ENCODE measurements around the gene FBXO41. TPM values are rescaled to one million over a fixed set of nuclear protein-coding genes. Genes with fewer than 3 reads are reported as not detected.

FBXO41 gene
- total RNA-seq, 4 donors from 2014 or later = 0.13 to 0.82 (median 0.23) TPM; not detected in 1

- TF ChIP-seq POLR2A (IDR thresholded peaks at IDR 0.05) = no peak
- no peak for TF ChIP-seq CTCF (IDR thresholded peaks at IDR 0.05 in 4 of 5, conservative IDR thresholded peaks at IDR 0.05 in 1 of 5)
- no peaks in the 10 kb centered on the region for H3K9me3 ChIP-seq
- in situ Hi-C loops (cut with MboI; ENCODE audit: low sequenced_read_pairs in 4 of 4) (loop anchor here in 3 of 4 donors (25.0 kb wide), 3 partner anchors 149 to 1299 kb away; partner anchors contain the start of genes TPRKB (in 3 of the 3), ALMS1 (in 1 of the 3), AUP1 (in 1 of the 3) and DQX1 (in 1 of the 3)), intact Hi-C loops (cut with DNase I; ENCODE audit: low total_unique reads) (loop anchor here (10.0 kb wide), 1 partner anchor 1217 kb away; the partner anchor contains the start of genes INO80B and WBP1)
- H3K4me3 ChIP-seq = no peak overlapping the region
- ATAC-seq = no peak
- H3K4me1 ChIP-seq = peaks cover 21 to 48% of the 10 kb centered on the region in 2 donors
- H3K27me3 ChIP-seq = no peaks in the 10 kb centered on the region
- no peak for DNase-seq
- H3K36me3 ChIP-seq = peaks cover 0 to 34% of the 10 kb centered on the region in 2 donors
- peak overlapping the region in 2 of 4 donors; percentile 0 to 56 for H3K27ac ChIP-seq
Measured at GRCh38 chr2:73238149-73238548, 46.1 kb downstream of the FBXO41 start.

GRCh38 chr2:73237168-73237567 lies 47.1 kb downstream of the FBXO41 start:
- no peaks in the 10 kb centered on the region for H3K9me3 ChIP-seq
- ATAC-seq (no peak), DNase-seq (no peak)
- peaks cover 21 to 53% of the 10 kb centered on the region in 2 donors for H3K4me1 ChIP-seq
- intact Hi-C loops (cut with DNase I; ENCODE audit: low total_unique reads) (loop anchor here (10.0 kb wide), 1 partner anchor 1218 kb away; the partner anchor contains the start of genes INO80B and WBP1), in situ Hi-C loops (cut with MboI; ENCODE audit: low sequenced_read_pairs in 4 of 4) (loop anchor here in 3 of 4 donors (25.0 kb wide), 3 partner anchors 150 to 1300 kb away; partner anchors contain the start of genes TPRKB (in 3 of the 3), ALMS1 (in 1 of the 3), AUP1 (in 1 of the 3) and DQX1 (in 1 of the 3))
- H3K4me3 ChIP-seq = no peak overlapping the region
- TF ChIP-seq CTCF (IDR thresholded peaks at IDR 0.05 in 4 of 5, conservative IDR thresholded peaks at IDR 0.05 in 1 of 5) = no peak
- no peak for TF ChIP-seq POLR2A (IDR thresholded peaks at IDR 0.05)
- H3K36me3 ChIP-seq = peaks cover 0 to 25% of the 10 kb centered on the region in 2 donors
- no peaks in the 10 kb centered on the region for H3K27me3 ChIP-seq
- H3K27ac ChIP-seq = peak overlapping the region in 1 of 4 donors; percentile 56

GRCh38 chr2:73235315-73236028 lies 48.8 kb downstream of the FBXO41 start:
- intact Hi-C loops (cut with DNase I; ENCODE audit: low total_unique reads) (loop anchor here (2.0 to 10.0 kb wide), 2 partner anchors 149 to 1219 kb away; partner anchors contain the start of genes ALMS1, INO80B and WBP1), in situ Hi-C loops (cut with MboI; ENCODE audit: low sequenced_read_pairs in 4 of 4) (loop anchor here in 3 of 4 donors (25.0 kb wide), 3 partner anchors 152 to 1302 kb away; partner anchors contain the start of genes TPRKB (in 3 of the 3), ALMS1 (in 1 of the 3), AUP1 (in 1 of the 3) and DQX1 (in 1 of the 3))
- H3K4me1 ChIP-seq = peaks cover 21 to 53% of the 10 kb centered on the region in 2 donors
- H3K27me3 ChIP-seq = no peaks in the 10 kb centered on the region
- peak overlapping the region; percentile 67 to 100 (median 95) for H3K4me3 ChIP-seq
- H3K9me3 ChIP-seq = no peaks in the 10 kb centered on the region
- ATAC-seq (no peak), DNase-seq (no peak)
- peaks cover 0 to 9% of the 10 kb centered on the region in 2 donors for H3K36me3 ChIP-seq
- TF ChIP-seq POLR2A (IDR thresholded peaks at IDR 0.05) (no peak), CTCF (IDR thresholded peaks at IDR 0.05 in 4 of 5, conservative IDR thresholded peaks at IDR 0.05 in 1 of 5) (no peak)
- H3K27ac ChIP-seq = peak overlapping the region in 3 of 4 donors; percentile 90 to 100 (median 96)

- intact Hi-C loops (cut with DNase I; ENCODE audit: low total_unique reads) = loop anchor here (1.0 to 10.0 kb wide), 6 partner anchors 20 to 1221 kb away; partner anchors contain the start of genes ALMS1, INO80B, RAB11FIP5 and SFXN5
- in situ Hi-C loops (cut with MboI; ENCODE audit: low sequenced_read_pairs in 4 of 4) = loop anchor here in 3 of 4 donors (25.0 kb wide), 3 partner anchors 153 to 1303 kb away; partner anchors contain the start of genes TPRKB (in 3 of the 3), ALMS1 (in 1 of the 3), AUP1 (in 1 of the 3) and DQX1 (in 1 of the 3)
Measured at GRCh38 chr2:73233932-73234832, 50.1 kb downstream of the FBXO41 start, which contains the start of gene CCT7. Gene CCT7, plus strand, starts transcription at chr2:73234308. Its CDS starts 71 bp downstream, at chr2:73234379.

More at GRCh38 chr2:73233932-73234832, 50.1 kb downstream of the FBXO41 start, which contains the start of gene CCT7:
- H3K4me3 ChIP-seq = peak within 1 kb of the TSS; percentile 67 to 100 (median 95)
- H3K9me3 ChIP-seq = no peaks in the 10 kb centered on the region
- peak; percentile 81 to 88 for DNase-seq
- H3K36me3 ChIP-seq = peaks cover 0 to 11% of the 10 kb centered on the region in 2 donors
- ATAC-seq = peak; percentile 84 to 85
- peak within 1 kb of the TSS; percentile 90 to 100 (median 95) for H3K27ac ChIP-seq
- peak; percentile 73 to 74 for TF ChIP-seq POLR2A (IDR thresholded peaks at IDR 0.05)
- peak in 1 of 5 experiments; percentile 6 for TF ChIP-seq CTCF (IDR thresholded peaks at IDR 0.05 in 4 of 5, conservative IDR thresholded peaks at IDR 0.05 in 1 of 5)
- H3K27me3 ChIP-seq = no peaks in the 10 kb centered on the region
- H3K4me1 ChIP-seq = peaks cover 21 to 42% of the 10 kb centered on the region in 2 donors
